Peyer's patch (tissue), 4 donors: ENCODE data around the gene UBE2M. TPM values are rescaled to one million over a fixed set of nuclear protein-coding genes. Genes with fewer than 3 reads are reported as not detected.
"Not testable (repeated sequence)": the region's sequence is repeated elsewhere in the genome, so short reads cannot be mapped to it uniquely, and the experiment has no call there.

Source experiments
- DNase-seq, 3 donors: peaks; one replicate each; pipeline ENCODE4 v3.0.0-alpha.2; 2017 to 2019
- H3K27ac ChIP-seq, 4 donors: fragments of 200-600 bp; sonication (generic); one replicate each; pipeline ENCODE4 v1.5.1; 2016 to 2019
- H3K27me3 ChIP-seq, 2 donors: fragments of 200-600 bp; sonication (generic); one replicate each; pipeline ENCODE4 v1.5.1; 2019
- H3K36me3 ChIP-seq, 3 donors: fragments of 200-600 bp; sonication (generic); one replicate each; pipeline ENCODE4 v1.5.1; 2016 to 2019
- H3K4me1 ChIP-seq, 4 donors: fragments of 200-600 bp; sonication (generic); one replicate each; pipeline ENCODE4 v1.5.1; 2016 to 2019
- H3K4me3 ChIP-seq, 4 donors: fragments of 200-600 bp; sonication (generic); 1 replicate in 3 of 4; 2 replicates in 1 of 4; pipeline ENCODE4 v1.5.1; 2016 to 2019; ENCODE audit warnings: mild to moderate bottlenecking in 1 of 4
- H3K9me3 ChIP-seq, 4 donors: fragments of 200-600 bp; sonication (generic); one replicate each; pipeline ENCODE4 v1.5.1; 2016 to 2019; ENCODE audit warnings: mild to moderate bottlenecking in 1 of 4
- CTCF ChIP-seq, 6 experiments: fragments of 450-650 bp in 4 of 6; fragments of 200-600 bp in 2 of 6; sonication (generic) in 1 of 6; IDR thresholded peaks; one replicate each; pipeline ENCODE4 v1.5.1; 2017 to 2019; ENCODE audit warnings: antibody characterized with exemption in 6 of 6, mild to moderate bottlenecking in 3 of 6, moderate library complexity in 1 of 6
- POLR2A ChIP-seq, 2 donors: fragments of 450-650 bp; IDR thresholded peaks; one replicate each; pipeline ENCODE4 v1.5.1; 2017; ENCODE audit warnings: antibody characterized with exemption in 2 of 2, mild to moderate bottlenecking in 2 of 2, moderate library complexity in 2 of 2
- total RNA-seq, 4 donors: library from RNA; depleted of rRNA; stranded (reverse); fragments of >200 nt; gene quantifications; one replicate each; pipeline ENCODE4 v1.1.0, GENCODE V29; 2016

Gene UBE2M
- total RNA-seq, 4 donors from 2014 or later = 10.2 to 37.1 (median 18.5) TPM

GRCh38 chr19:58513694-58514563, 44.5 kb downstream of the UBE2M start:
- Histone ChIP-seq H3K27ac (peak overlapping the region; percentile 40 to 74 (median 52)), H3K9me3 (no peaks in the 10 kb centered on the region), H3K4me3 (peak overlapping the region; percentile 32 to 52 (median 48)), H3K36me3 (peaks cover 0 to 21% (median 0%) of the 10 kb centered on the region in 3 donors), H3K4me1 (peaks cover 3 to 45% (median 12%) of the 10 kb centered on the region in 4 donors), H3K27me3 (no peaks in the 10 kb centered on the region)
- TF ChIP-seq POLR2A (IDR thresholded peaks at IDR 0.05) (peak in 1 of 2 donors; percentile 49), CTCF (IDR thresholded peaks at IDR 0.05) (peak; percentile 84 to 99 (median 94))
- DNase-seq = peak; percentile 70 to 94 (median 93)

- Histone ChIP-seq H3K27me3 (no peaks in the 10 kb centered on the region), H3K9me3 (no peaks in the 10 kb centered on the region), H3K27ac (peak overlapping the region in 3 of 4 donors; percentile 44 to 74 (median 59)), H3K4me3 (peak overlapping the region in 2 of 4 donors; percentile 45 to 50), H3K36me3 (peaks cover 0 to 21% (median 0%) of the 10 kb centered on the region in 3 donors), H3K4me1 (peaks cover 2 to 38% (median 5%) of the 10 kb centered on the region in 4 donors)
- TF ChIP-seq POLR2A (IDR thresholded peaks at IDR 0.05) (no peak), CTCF (IDR thresholded peaks at IDR 0.05) (no peak)
- DNase-seq = no peak
Observed at GRCh38 chr19:58513213-58513693, 45.2 kb downstream of the UBE2M start.

- DNase-seq = peak in 2 of 3 donors; percentile 65 to 70
- Histone ChIP-seq H3K27ac (peak within 1 kb of the TSS in 1 of 4 donors; percentile 65), H3K36me3 (peaks cover 0 to 10% (median 0%) of the 10 kb centered on the region in 3 donors), H3K4me1 (peaks cover 0 to 25% (median 0%) of the 10 kb centered on the region in 4 donors), H3K4me3 (no peak within 1 kb of the TSS), H3K9me3 (no peaks in the 10 kb centered on the region), H3K27me3 (no peaks in the 10 kb centered on the region)
- no peak for TF ChIP-seq CTCF (IDR thresholded peaks at IDR 0.05)
- no peak for TF ChIP-seq POLR2A (IDR thresholded peaks at IDR 0.05)
Observed at GRCh38 chr19:58511353-58512208, 46.8 kb downstream of the UBE2M start, which contains the start of gene SLC27A5. SLC27A5 (minus strand) TSS chr19:58511992; CDS start chr19:58511955, 37 bp downstream.

- H3K9me3 ChIP-seq = no peaks in the 10 kb centered on the region
- no peak for TF ChIP-seq CTCF (IDR thresholded peaks at IDR 0.05)
- H3K4me1 ChIP-seq = peaks cover 0 to 25% (median 0%) of the 10 kb centered on the region in 4 donors
- H3K36me3 ChIP-seq = no peaks in the 10 kb centered on the region
- no peak overlapping the region for H3K4me3 ChIP-seq
- no peaks in the 10 kb centered on the region for H3K27me3 ChIP-seq
- no peak overlapping the region for H3K27ac ChIP-seq
- no peak for DNase-seq
Observed at GRCh38 chr19:58510084-58510862, 48.1 kb downstream of the UBE2M start.

- Histone ChIP-seq H3K4me1 (peaks cover 0 to 21% (median 0%) of the 10 kb centered on the region in 4 donors), H3K27me3 (no peaks in the 10 kb centered on the region), H3K27ac (no peak overlapping the region), H3K36me3 (no peaks in the 10 kb centered on the region), H3K9me3 (no peaks in the 10 kb centered on the region), H3K4me3 (no peak overlapping the region)
- no peak for DNase-seq
- TF ChIP-seq CTCF (IDR thresholded peaks at IDR 0.05) (no peak), POLR2A (IDR thresholded peaks at IDR 0.05) (no peak)
Observed at GRCh38 chr19:58509731-58510083, 48.7 kb downstream of the UBE2M start.

GRCh38 chr19:58507602-58508223, 50.7 kb downstream of the UBE2M start:
- not testable (repeated sequence) for DNase-seq, H3K27me3 ChIP-seq, H3K36me3 ChIP-seq, H3K9me3 ChIP-seq, H3K27ac ChIP-seq, H3K4me3 ChIP-seq, H3K4me1 ChIP-seq
